EH (cell line): ENCODE data around the gene SEZ6.

Experiments used
- DNase-seq: peaks from one replicate; pipeline ENCODE4 v3.0.0-alpha.2; 2015; ENCODE audit warnings: low read depth

Gene SEZ6

GRCh38 chr17:28954886-28955285, 50.9 kb downstream of the SEZ6 start:
- DNase-seq: no peak

DNA sequence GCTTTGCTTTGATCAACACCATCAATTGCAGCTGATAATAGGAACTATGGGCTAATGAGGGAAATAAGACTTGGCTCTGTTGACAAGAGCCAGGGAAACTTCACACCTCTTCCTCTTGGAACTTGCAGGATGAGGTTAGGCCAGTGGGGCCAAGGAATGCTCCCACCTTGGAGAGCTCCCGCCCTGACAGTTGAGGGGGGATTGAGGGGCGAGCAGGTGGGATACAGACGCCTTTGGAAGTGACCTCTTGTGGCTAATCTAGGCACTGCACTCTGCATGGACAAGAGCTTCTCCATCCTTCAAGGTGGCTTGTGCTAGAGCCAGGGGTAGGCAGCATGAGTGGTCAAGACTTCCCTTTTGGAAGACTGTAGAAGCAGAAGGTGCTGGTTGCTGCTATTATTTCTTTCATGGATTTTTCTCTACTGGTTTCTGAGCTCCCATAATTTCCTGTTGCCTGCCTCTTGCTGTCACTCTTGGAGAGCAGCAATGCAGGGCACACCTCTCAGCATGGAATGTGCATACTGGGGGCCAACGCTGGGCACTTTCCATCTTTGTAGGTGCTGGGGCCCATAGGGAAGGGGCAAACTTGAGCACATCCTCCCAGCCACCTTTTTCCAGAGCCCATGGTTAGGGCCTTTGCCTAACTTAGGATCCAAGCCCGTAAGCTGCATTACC, 52.3 kb downstream of the SEZ6 start:
- DNase-seq: peak; percentile 42

DNA sequence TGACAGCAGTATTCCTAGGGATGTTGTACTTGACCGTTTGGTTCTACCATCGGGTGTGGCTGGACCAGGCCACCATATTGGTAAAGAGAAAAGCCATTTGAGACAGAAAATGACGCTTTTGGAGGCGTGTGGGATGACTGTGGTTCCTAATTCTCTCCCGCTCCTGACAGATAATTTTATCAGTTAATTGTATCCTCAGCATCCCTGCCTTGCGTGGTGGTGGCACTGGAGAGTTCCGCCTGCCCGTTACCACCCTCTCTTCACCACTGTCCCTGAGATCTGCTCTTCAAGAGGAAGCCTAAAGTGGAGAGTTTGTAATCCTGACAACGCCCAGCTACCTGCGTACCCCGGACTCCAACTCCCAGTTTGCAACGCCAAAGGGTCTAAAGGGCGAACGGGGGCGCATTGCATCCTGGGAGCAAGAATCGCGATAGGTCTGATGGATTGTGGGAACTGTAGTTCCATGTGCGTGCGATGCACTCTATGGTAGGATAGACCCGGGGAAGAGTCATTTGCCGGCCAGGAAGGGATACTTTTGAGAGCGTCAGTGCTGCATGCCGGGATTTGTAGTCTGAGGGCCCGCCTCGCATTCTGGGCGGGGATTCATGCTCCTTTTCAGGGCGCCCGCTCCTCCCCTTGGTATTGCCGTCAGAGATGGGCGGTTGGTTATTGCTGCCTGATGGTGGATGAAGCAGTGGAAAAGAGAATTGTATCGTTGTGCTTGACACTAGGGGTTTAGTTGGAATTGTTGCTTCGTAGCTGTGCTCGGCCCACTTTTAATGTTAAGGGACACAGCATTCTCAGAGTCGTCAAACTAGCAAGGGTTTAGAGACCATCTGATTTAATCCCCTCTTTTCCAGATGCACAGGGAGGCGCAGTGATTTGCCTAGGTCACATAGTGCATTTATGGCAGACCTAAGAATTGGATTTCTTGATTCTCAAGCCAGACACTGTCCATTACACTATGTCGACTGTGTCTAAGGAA, 53.5 kb downstream of the SEZ6 start:
- peak; percentile 100 for DNase-seq

GRCh38 chr17:28951428-28951990, 54.3 kb downstream of the SEZ6 start, which contains the start of gene PHF12:
PHF12 (minus strand) TSS chr17:28951518; CDS start chr17:28950960, 558 bp downstream.
- DNase-seq: peak; percentile 100

DNA sequence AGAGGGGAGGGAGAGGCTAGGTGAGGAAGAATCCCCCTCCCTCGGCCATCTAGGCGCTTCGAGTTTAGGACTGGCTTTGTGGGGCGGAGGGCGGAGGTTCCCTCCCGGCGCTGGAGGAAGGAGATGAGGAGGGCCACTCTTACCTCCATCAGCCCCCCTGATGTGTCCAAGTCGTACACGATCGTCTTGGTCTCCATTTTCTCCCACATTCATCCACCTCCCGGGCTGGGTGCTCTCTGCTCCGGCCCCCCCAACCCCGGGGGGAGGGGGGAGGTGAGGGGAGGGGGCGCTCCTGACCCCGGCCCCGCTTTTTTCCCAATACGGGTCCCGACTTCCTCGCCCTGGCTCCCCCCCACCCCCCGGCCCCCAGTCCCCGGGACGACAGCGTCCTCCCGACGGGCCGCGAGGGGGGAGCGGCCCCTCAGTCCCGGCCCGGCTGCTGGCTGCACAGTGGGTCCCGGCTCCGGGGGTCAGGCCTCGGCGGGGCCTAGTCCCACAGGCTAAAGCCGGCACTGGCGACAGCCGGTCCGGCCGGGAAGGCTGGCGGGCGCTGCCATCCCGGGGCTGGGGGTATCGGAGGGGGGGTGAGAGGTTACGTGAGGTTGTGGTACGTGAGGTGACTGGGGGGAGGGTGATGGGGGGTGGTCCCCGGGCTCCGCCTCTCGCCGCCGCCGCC, 54.9 kb downstream of the SEZ6 start:
- no peak for DNase-seq

- peak; percentile 67 for DNase-seq
Observed at GRCh38 chr17:28950017-28950751, 55.6 kb downstream of the SEZ6 start.

- peak; percentile 78 for DNase-seq
Observed at GRCh38 chr17:28949185-28950016, 56.4 kb downstream of the SEZ6 start.

DNA sequence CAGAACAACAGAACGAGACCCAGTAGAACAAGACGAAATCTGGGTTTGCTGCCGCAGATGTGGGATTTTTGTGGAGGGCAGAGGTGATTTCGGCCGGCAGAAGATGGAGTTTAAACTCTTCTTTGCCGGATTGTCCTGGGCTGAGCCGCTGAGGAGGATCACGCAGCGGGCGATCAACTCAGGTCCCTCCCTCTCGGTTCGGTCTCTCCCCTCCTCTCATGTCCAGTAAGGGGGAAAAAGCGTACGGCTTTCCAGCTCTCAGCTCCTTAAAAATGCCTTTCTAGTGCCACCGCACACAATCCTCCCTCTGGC, 57.0 kb downstream of the SEZ6 start:
- DNase-seq: no peak

GRCh38 chr17:28948342-28948741, 57.5 kb downstream of the SEZ6 start:
- DNase-seq: peak; percentile 54

GRCh38 chr17:28947639-28948038, 58.2 kb downstream of the SEZ6 start:
- no peak for DNase-seq

GRCh38 chr17:28946239-28946638, 59.6 kb downstream of the SEZ6 start:
- peak; percentile 95 for DNase-seq

DNA sequence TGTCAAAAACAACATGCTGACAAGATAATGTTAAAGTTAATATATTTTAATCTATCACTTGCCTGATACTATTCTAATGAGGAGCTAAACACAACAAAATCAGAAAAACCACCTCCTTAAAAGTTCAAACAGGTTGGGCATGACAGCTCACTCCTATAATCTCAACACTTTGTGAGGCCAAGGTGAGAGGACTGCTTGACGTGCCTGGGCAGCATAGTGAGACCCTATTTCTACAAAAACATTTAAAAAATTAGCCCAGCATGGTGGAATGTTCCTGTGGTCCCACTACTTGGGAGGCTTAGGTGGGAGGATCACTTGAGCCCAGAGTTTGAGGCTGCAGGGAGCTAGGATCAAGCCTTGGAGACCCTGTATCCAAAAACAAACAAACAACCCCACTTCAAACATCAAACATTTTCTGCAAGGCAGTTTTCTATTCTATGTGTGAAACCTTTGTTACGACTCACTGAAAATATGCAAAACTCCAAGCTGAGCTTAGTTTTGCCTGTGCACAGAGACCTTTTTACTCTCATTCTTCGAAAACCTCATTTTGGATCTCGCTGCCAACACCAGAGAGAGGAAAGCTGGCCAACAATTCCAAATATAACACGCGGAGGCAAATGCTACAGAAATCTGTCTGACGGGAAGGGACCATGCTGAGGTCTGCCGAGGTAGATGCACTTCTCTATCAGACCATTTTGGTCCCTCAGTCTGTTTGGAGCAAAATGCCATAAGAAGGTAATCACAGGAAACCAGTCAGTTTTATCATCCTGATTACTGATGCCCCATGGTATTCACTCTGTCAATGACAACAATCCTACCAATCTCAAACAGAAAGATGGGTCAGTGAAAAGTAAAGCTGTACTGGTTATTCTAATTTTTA, 60.7 kb downstream of the SEZ6 start:
- peak; percentile 73 for DNase-seq

DNA sequence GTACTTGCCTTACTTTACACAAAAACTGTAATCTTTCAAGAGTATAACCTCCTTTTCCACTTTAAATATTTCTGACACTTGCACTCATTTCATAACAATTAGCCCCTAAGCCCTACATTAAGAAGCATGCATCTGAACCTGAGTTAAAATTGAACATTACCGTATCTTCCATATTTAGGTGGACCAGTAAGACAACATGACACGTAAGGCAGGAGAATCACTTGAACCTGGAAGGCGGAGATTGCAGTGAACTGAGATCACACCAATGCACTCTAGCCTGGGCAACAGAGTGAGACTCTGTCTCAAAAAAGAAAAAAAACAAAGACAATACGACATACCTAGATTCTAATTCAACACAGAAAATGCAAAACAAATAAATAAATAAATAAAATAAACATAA, 61.5 kb downstream of the SEZ6 start:
- DNase-seq: no peak

- no peak for DNase-seq
Observed at GRCh38 chr17:28942925-28943324, 62.9 kb downstream of the SEZ6 start.

DNA sequence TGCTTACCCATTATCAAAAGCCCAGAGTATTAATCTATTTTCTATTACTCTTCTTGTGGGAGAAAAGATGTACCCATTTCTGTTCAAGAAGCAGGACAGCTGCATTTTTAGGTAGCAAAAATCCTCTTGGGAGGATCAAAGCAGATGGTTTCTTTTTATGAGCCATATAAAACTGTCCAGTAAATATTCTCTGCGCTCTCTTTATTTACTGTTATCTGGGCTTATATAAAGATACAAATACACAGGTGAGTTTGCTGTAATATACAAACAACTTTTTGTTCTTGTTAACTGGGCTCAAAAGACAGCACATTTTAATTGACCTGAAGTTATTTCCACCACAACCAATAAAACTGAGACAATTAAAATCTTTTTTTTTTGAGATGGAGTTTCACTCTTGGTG, 64.6 kb downstream of the SEZ6 start:
- no peak for DNase-seq

DNA sequence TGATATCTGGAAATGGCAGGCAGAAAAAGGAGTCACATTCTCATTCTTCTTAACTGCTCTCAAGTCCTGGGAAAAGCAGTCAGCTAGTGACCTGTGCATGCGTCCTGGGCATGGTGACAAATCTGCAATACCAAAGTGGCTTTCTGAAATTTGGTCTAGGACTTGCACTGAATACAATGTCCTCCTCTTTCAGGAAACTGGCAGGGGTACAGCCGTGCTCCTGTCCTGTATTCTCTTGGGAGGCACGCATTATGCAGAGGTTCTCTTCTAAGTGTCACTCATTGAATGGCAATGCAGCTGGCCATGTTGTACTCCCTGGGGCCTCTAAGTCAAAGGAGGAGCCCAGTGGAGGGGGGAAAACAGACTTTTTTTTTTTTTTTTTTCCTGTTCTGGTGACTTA, 65.2 kb downstream of the SEZ6 start:
- DNase-seq: no peak

- DNase-seq: no peak
Observed at GRCh38 chr17:28940142-28940541, 65.7 kb downstream of the SEZ6 start.

GRCh38 chr17:28938552-28938951, 67.3 kb downstream of the SEZ6 start:
- no peak for DNase-seq

DNA sequence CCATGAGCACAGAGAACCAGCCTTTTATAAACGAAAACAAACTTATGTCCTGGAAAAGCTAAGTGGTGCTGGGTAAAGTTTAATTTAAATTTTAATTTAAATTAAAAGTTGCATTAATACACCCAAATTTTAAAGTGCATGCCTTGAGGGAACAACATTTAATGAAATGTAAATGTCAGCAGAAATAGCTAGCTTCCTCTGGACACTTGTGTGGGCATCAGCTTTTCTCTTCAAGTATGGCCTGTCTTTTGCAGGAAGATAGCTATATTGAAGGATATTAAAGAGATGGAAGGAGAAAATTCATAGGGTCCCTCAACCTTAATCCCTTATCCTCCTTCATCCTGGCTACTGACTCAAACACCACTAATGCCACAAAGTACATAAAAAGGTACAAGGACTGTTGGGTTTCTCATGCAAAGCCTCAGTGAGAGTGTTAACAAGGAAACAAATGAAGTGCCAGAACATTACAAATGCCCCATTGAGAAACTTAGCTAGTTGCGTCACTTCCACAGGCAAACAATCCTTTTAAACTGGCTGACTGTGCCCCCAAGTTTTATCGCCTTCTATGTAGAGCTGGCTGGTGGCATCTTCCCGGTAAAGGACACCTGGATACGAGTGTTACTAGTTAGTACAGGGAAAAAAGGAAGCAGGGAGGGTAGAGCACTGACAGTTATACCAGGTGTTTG, 68.6 kb downstream of the SEZ6 start:
- peak; percentile 9 for DNase-seq
